ENCODE results near the gene TMEM144. TPM values are rescaled to one million over a fixed set of nuclear protein-coding genes. Genes with fewer than 3 reads are reported as not detected.

The TMEM144 gene
- total and polyA plus RNA-seq, 2 experiments from 2014 or later: 1.6 to 2.4 TPM

DNA sequence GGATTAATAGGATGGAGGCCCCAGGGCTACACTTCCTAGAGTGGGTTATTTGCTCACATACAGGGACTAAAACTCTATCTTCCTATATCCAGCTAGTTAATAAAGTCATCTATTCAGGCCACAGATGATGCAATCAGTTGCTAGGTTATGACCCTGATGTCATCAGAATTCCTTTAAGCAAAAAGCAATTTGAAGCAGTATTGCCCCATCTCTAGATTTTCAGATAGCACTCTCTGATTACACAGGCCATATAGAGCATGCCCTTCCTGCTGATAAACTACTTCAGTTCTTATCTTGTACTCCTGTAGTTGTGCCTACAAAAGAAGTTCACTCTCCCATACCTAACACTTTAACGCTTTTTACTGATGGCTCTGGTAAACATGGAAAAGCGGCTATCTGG lies 84.8 kb downstream of the TMEM144 start:
- Histone ChIP-seq H3K36me3 (ENCODE audit: low read depth) (no peaks in the 10 kb centered on the region), H4K20me1 (ENCODE audit: insufficient read depth) (no peaks in the 10 kb centered on the region), H3K9me2 (ENCODE audit: insufficient read depth) (no peaks in the 10 kb centered on the region), H3K9ac (no peak overlapping the region), H3K79me2 (ENCODE audit: insufficient read depth) (no peaks in the 10 kb centered on the region), H2AFZ (no peak overlapping the region), H3F3A (ENCODE audit: insufficient read depth) (no peaks in the 10 kb centered on the region), H3K27me3 (replicated peaks; ENCODE audit: insufficient read depth) (no peaks in the 10 kb centered on the region), H3K4me2 (ENCODE audit: unreplicated experiment) (no peak overlapping the region), H3K27ac (no peak overlapping the region), H3K9me3 (ENCODE audit: low read depth) (no peaks in the 10 kb centered on the region), H3K4me3 (no peak overlapping the region), H3K4me1 (ENCODE audit: insufficient read depth) (no peaks in the 10 kb centered on the region)
- no peak for DNase-seq
- in situ Hi-C loops (cut with MboI): no loop called here
- 95 to 100% methylated on average over 2 of the region's 2 CpGs for WGBS, 2 experiments (ENCODE audit: low coverage in 1 of 2, low lambda C conversion rate in 2 of 2, missing lambda C conversion rate in 2 of 2)
- TF ChIP-seq EZH2 (IDR thresholded peaks at IDR 0.05; ENCODE audit: insufficient read depth, poor library complexity, severe bottlenecking) (no peak), EZH2phosphoT487 (IDR thresholded peaks at IDR 0.05; ENCODE audit: insufficient read depth, low read depth) (no peak)

- H3F3A ChIP-seq (ENCODE audit: insufficient read depth): peaks cover 10% of the 10 kb centered on the region
- no peak overlapping the region for H3K27ac ChIP-seq
- no peaks in the 10 kb centered on the region for H3K36me3 ChIP-seq (ENCODE audit: low read depth)
- no peak overlapping the region for H3K4me2 ChIP-seq (ENCODE audit: unreplicated experiment)
- H3K4me3 ChIP-seq: no peak overlapping the region
- H3K4me1 ChIP-seq (ENCODE audit: insufficient read depth): peaks cover 12% of the 10 kb centered on the region
- H3K9me2 ChIP-seq (ENCODE audit: insufficient read depth): no peaks in the 10 kb centered on the region
- DNase-seq: no peak
- in situ Hi-C loops (cut with MboI): no loop called here
- no peak overlapping the region for H2AFZ ChIP-seq
- H4K20me1 ChIP-seq (ENCODE audit: insufficient read depth): no peaks in the 10 kb centered on the region
- no peaks in the 10 kb centered on the region for H3K79me2 ChIP-seq (ENCODE audit: insufficient read depth)
- no peak for TF ChIP-seq EZH2phosphoT487 (IDR thresholded peaks at IDR 0.05; ENCODE audit: insufficient read depth, low read depth)
- no peak for TF ChIP-seq EZH2 (IDR thresholded peaks at IDR 0.05; ENCODE audit: insufficient read depth, poor library complexity, severe bottlenecking)
- 34 to 35% methylated on average over 3 of the region's 3 CpGs for WGBS, 2 experiments (ENCODE audit: low coverage in 1 of 2, low lambda C conversion rate in 2 of 2, missing lambda C conversion rate in 2 of 2)
- no peak overlapping the region for H3K9ac ChIP-seq
- no peaks in the 10 kb centered on the region for H3K27me3 ChIP-seq (replicated peaks; ENCODE audit: insufficient read depth)
- H3K9me3 ChIP-seq (ENCODE audit: low read depth): no peaks in the 10 kb centered on the region
Observed at GRCh38 chr4:158297866-158298265, 87.6 kb downstream of the TMEM144 start.

GRCh38 chr4:158299459-158300007 lies 89.2 kb downstream of the TMEM144 start:
- no peaks in the 10 kb centered on the region for H3K9me2 ChIP-seq (ENCODE audit: insufficient read depth)
- no peak overlapping the region for H3K9ac ChIP-seq
- WGBS, 2 experiments (ENCODE audit: low coverage in 1 of 2, low lambda C conversion rate in 2 of 2, missing lambda C conversion rate in 2 of 2): 72% methylated on average over 4 of the region's 4 CpGs
- peaks cover 14% of the 10 kb centered on the region for H3F3A ChIP-seq (ENCODE audit: insufficient read depth)
- H4K20me1 ChIP-seq (ENCODE audit: insufficient read depth): no peaks in the 10 kb centered on the region
- H3K27me3 ChIP-seq (replicated peaks; ENCODE audit: insufficient read depth): no peaks in the 10 kb centered on the region
- DNase-seq: no peak
- in situ Hi-C loops (cut with MboI): no loop called here
- H3K4me3 ChIP-seq: no peak overlapping the region
- H3K27ac ChIP-seq: no peak overlapping the region
- TF ChIP-seq EZH2 (IDR thresholded peaks at IDR 0.05; ENCODE audit: insufficient read depth, poor library complexity, severe bottlenecking) (no peak), EZH2phosphoT487 (IDR thresholded peaks at IDR 0.05; ENCODE audit: insufficient read depth, low read depth) (no peak)
- no peaks in the 10 kb centered on the region for H3K9me3 ChIP-seq (ENCODE audit: low read depth)
- no peaks in the 10 kb centered on the region for H3K79me2 ChIP-seq (ENCODE audit: insufficient read depth)
- H3K4me1 ChIP-seq (ENCODE audit: insufficient read depth): peaks cover 16% of the 10 kb centered on the region
- no peaks in the 10 kb centered on the region for H3K36me3 ChIP-seq (ENCODE audit: low read depth)
- no peak overlapping the region for H2AFZ ChIP-seq
- no peak overlapping the region for H3K4me2 ChIP-seq (ENCODE audit: unreplicated experiment)

DNA sequence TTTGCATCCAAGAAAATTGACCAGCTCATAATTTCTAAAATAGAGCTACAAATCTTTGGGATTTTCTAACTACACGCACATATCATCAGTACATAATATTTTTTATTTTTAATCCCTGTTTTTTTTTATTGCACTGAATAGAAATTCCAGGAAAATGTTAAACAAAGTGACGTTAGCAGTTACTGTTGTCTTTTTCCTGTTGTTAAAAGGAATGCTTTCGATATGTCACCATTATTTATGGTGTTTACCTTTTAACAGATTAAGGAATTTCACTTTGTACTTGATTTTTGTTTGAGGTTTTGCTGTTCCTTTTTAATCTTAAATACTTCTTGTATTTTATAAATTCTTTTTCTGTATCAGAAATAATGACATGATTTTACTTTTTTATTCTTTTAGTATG lies 89.7 kb downstream of the TMEM144 start:
- H3K4me2 ChIP-seq (ENCODE audit: unreplicated experiment): no peak overlapping the region
- H3K4me3 ChIP-seq: no peak overlapping the region
- H3K27ac ChIP-seq: no peak overlapping the region
- WGBS, 2 experiments (ENCODE audit: low coverage in 1 of 2, low lambda C conversion rate in 2 of 2, missing lambda C conversion rate in 2 of 2): 76 to 85% methylated on average over 3 of the region's 3 CpGs
- H3K79me2 ChIP-seq (ENCODE audit: insufficient read depth): no peaks in the 10 kb centered on the region
- in situ Hi-C loops (cut with MboI): no loop called here
- no peak overlapping the region for H2AFZ ChIP-seq
- no peaks in the 10 kb centered on the region for H3K9me2 ChIP-seq (ENCODE audit: insufficient read depth)
- H3F3A ChIP-seq (ENCODE audit: insufficient read depth): peaks cover 14% of the 10 kb centered on the region
- no peaks in the 10 kb centered on the region for H3K27me3 ChIP-seq (replicated peaks; ENCODE audit: insufficient read depth)
- H3K9me3 ChIP-seq (ENCODE audit: low read depth): no peaks in the 10 kb centered on the region
- no peaks in the 10 kb centered on the region for H4K20me1 ChIP-seq (ENCODE audit: insufficient read depth)
- H3K9ac ChIP-seq: no peak overlapping the region
- DNase-seq: no peak
- peaks cover 16% of the 10 kb centered on the region for H3K4me1 ChIP-seq (ENCODE audit: insufficient read depth)
- H3K36me3 ChIP-seq (ENCODE audit: low read depth): no peaks in the 10 kb centered on the region
- TF ChIP-seq EZH2phosphoT487 (IDR thresholded peaks at IDR 0.05; ENCODE audit: insufficient read depth, low read depth) (no peak), EZH2 (IDR thresholded peaks at IDR 0.05; ENCODE audit: insufficient read depth, poor library complexity, severe bottlenecking) (no peak)

Data from GM23248 (cell line).